Measurements from ENCODE around the gene ANGEL1. TPM values are rescaled to one million over a fixed set of nuclear protein-coding genes. Genes with fewer than 3 reads are reported as not detected.

The ANGEL1 gene
- 5.4 and 9.3 TPM in 2 replicates for total RNA-seq

GRCh38 chr14:76812422-76813383 lies at the start of gene ANGEL1:
Gene ANGEL1 (minus strand): TSS chr14:76812882. CDS start chr14:76812827, 55 bp downstream.

GRCh38 chr14:76826122-76826521 lies 13.4 kb upstream of the ANGEL1 start, which contains the start of gene LRRC74A:
Gene LRRC74A (plus strand): TSS chr14:76826408. CDS start chr14:76826698, 290 bp downstream.

GRCh38 chr14:76761136-76761959 lies 51.3 kb downstream of the ANGEL1 start, which contains the start of gene VASH1:
Gene VASH1 (plus strand): TSS chr14:76761468. CDS start chr14:76762822, 1,354 bp downstream.

Other genes with a start within 250 kb of the ANGEL1 start
- gene VASH1, start 51.4 kb downstream of the ANGEL1 start, total RNA-seq: 2.7 and 3.9 TPM in 2 replicates
- not detected in 2 replicates for gene LRRC74A, start 13.5 kb upstream of the ANGEL1 start, total RNA-seq
- 18.8 and 26.5 TPM in 2 replicates for gene IRF2BPL, start 215.8 kb upstream of the ANGEL1 start, total RNA-seq

Measured in regular cardiac myocyte (primary cell).